GM13977 (cell line): ENCODE results near the gene ADAT2.

ENCODE experiments used
- DNase-seq: peaks from one replicate; pipeline ENCODE4 v3.0.0; 2012; ENCODE audit warnings: low spot score
- CTCF ChIP-seq: IDR thresholded peaks from 2 replicates; pipeline ENCODE4 v1.5.1; 2012; ENCODE audit warnings: mild to moderate bottlenecking, control low read depth; ENCODE audit not compliant: insufficient read depth; ENCODE audit errors: extremely low read depth, missing control alignments
- in situ Hi-C: fragments of 300-500 bp; cut with MboI; formaldehyde crosslinking; loops from one replicate; pipeline ENCODE4 v1.12.0; 2022; ENCODE audit warnings: low sequenced_read_pairs, low pct_unique_long_range_greater_than_20kb, mixed read lengths, inconsistent platforms; ENCODE audit not compliant: unreplicated experiment

Gene ADAT2

GRCh38 chr6:143426026-143426425, 24.5 kb downstream of the ADAT2 start:
- no peak for DNase-seq
- TF ChIP-seq CTCF, result no peak
- in situ Hi-C loops, result no loop called here

- DNase-seq, result no peak
- in situ Hi-C loops, result loop anchor here (25.0 kb wide), 1 partner anchor 707 kb away; no protein-coding TSS in a partner anchor
- TF ChIP-seq CTCF, result no peak
These were observed 31.0 kb downstream of the ADAT2 start for GRCh38 chr6:143419526-143419925.

- in situ Hi-C loops, result loop anchor here (25.0 kb wide), 1 partner anchor 702 kb away; no protein-coding TSS in a partner anchor
- no peak for DNase-seq
- no peak for TF ChIP-seq CTCF
These were observed 35.7 kb downstream of the ADAT2 start for GRCh38 chr6:143414769-143415168.

GRCh38 chr6:143410859-143411270, 39.6 kb downstream of the ADAT2 start:
- in situ Hi-C loops, result loop anchor here (25.0 kb wide), 1 partner anchor 699 kb away; no protein-coding TSS in a partner anchor
- no peak for DNase-seq
- no peak for TF ChIP-seq CTCF

- no peak for TF ChIP-seq CTCF
- in situ Hi-C loops, result loop anchor here (25.0 kb wide), 1 partner anchor 696 kb away; no protein-coding TSS in a partner anchor
These were observed 41.7 kb downstream of the ADAT2 start for GRCh38 chr6:143408787-143409162.

GRCh38 chr6:143408151-143408786, 42.2 kb downstream of the ADAT2 start:
- TF ChIP-seq CTCF, result no peak
- no peak for DNase-seq
- in situ Hi-C loops, result loop anchor here (25.0 kb wide), 1 partner anchor 696 kb away; no protein-coding TSS in a partner anchor

More at GRCh38 chr6:143408787-143409162, 41.7 kb downstream of the ADAT2 start:
- no peak for DNase-seq
